ENCODE measurements around the gene TCHP. TPM values are rescaled to one million over a fixed set of nuclear protein-coding genes. Genes with fewer than 3 reads are reported as not detected.

The TCHP gene
- total and polyA plus RNA-seq, 2 donors (not counting 1 experiment from before 2014, with no cell fraction given), result 13.4 to 29.4 TPM

DNA sequence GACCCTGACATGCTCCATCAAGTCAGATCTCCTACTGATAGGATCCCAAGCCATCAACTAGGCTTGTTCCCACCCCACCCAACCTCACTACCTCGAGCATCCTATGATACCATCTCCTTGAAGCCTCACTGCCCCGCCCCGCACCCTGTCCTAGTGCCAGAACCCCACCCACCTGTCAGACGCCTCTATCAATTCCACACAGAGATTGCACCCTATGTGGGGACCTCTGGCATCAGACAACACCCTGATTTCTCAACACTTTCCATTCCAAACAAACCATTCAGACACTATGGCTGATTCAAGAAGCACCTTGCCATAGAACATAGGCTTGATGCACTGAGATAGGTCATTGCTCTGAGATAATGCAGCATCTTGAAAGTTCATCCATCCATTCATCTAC is 16.6 kb upstream of the TCHP start:
- H3K9ac ChIP-seq (ENCODE audit: low read length), result no peak overlapping the region
- TF ChIP-seq CTCF (IDR thresholded peaks at IDR 0.05), result no peak
- no peak for TF ChIP-seq EZH2 (IDR thresholded peaks at IDR 0.05; ENCODE audit: borderline replicate concordance, insufficient read depth, low read depth, low read length, poor library complexity, severe bottlenecking)
- ChIA-PET POLR2A (no interaction called here), CTCF (interaction anchor here (0.6 kb wide), 1 partner anchor 79 kb away, joined by 3 read pairs; no protein-coding TSS in a partner anchor)
- peaks cover 1% of the 10 kb centered on the region for H4K20me1 ChIP-seq (ENCODE audit: control insufficient read depth, insufficient read depth, low read length, poor library complexity, severe bottlenecking)
- no peak for ATAC-seq (ENCODE audit: low read depth)
- H3K79me2 ChIP-seq (ENCODE audit: control insufficient read depth, insufficient read depth, low read length), result peaks cover 18% of the 10 kb centered on the region
- no peaks in the 10 kb centered on the region for H3K36me3 ChIP-seq (replicated peaks in 1 of 2; ENCODE audit: control extremely low read depth in 1 of 2, control insufficient read depth in 1 of 2, extremely low read depth in 1 of 2, insufficient read depth in 2 of 2, low read length in 1 of 2)
- intact Hi-C loops (cut with micrococcal nuclease), result loop anchor here (10.0 kb wide), 2 partner anchors 111 to 161 kb away; partner anchors contain the start of genes ANKRD13A, C12orf76 and GIT2
- Mint-ChIP-seq H3K4me1 (peaks cover 39% of the 10 kb centered on the region), H3K27ac (no peak overlapping the region), H3K9me3 (ENCODE audit: insufficient read depth) (no peaks in the 10 kb centered on the region), H3K27me3 (no peaks in the 10 kb centered on the region), H3K4me3 (no peak overlapping the region)
- no peak overlapping the region for H3K4me3 ChIP-seq (ENCODE audit: control extremely low read depth in 1 of 5, extremely low read depth in 1 of 5, insufficient read depth in 1 of 5, low read depth in 2 of 5, low read length in 4 of 5)
- H3K4me2 ChIP-seq (replicated peaks; ENCODE audit: low read depth, low read length, poor library complexity, severe bottlenecking), result no peak overlapping the region
- H3K27ac ChIP-seq (ENCODE audit: low read length in 2 of 2), result no peak overlapping the region
- no peaks in the 10 kb centered on the region for H3K9me3 ChIP-seq (ENCODE audit: control extremely low read depth in 1 of 3, control insufficient read depth in 2 of 3, insufficient read depth in 1 of 3, low read length in 2 of 3)
- no peaks in the 10 kb centered on the region for H3K27me3 ChIP-seq (replicated peaks in 1 of 4; ENCODE audit: control extremely low read depth in 1 of 4, control insufficient read depth in 3 of 4, insufficient read depth in 4 of 4, low read length in 3 of 4)
- H2AFZ ChIP-seq (ENCODE audit: insufficient read depth, low read depth, low read length, poor library complexity, severe bottlenecking), result no peak overlapping the region
- DNase-seq, result no peak
- WGBS (ENCODE audit: insufficient coverage), result 75% methylated on average over 4 of the region's 4 CpGs
- H3K4me1 ChIP-seq (ENCODE audit: control insufficient read depth in 2 of 2, insufficient read depth in 2 of 2, low read length in 2 of 2), result peaks cover 31 to 34% of the 10 kb centered on the region in 2 donors

DNA sequence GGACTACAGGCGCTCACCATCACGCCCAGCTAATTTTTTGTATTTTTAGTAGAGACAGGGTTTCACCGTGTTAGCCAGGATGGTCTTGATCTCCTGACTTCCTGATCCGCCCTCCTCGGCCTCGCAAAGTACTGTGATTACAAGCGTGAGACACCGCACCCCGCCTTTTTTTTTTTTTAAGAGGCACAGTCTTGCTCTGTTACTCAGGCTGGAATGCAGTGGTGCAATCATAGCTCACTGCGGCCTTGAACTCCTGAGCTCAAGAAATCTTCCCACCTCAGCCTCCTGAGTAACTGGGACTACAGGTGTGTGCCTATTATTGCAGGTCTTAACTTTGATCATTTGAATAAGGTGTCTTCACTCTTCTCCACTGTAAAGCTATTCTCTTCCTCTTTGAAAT is 14.5 kb upstream of the TCHP start:
- Mint-ChIP-seq H3K9me3 (ENCODE audit: insufficient read depth) (no peaks in the 10 kb centered on the region), H3K4me1 (peaks cover 38% of the 10 kb centered on the region), H3K27me3 (no peaks in the 10 kb centered on the region), H3K4me3 (no peak overlapping the region), H3K27ac (no peak overlapping the region)
- Histone ChIP-seq H3K36me3 (replicated peaks in 1 of 2; ENCODE audit: control extremely low read depth in 1 of 2, control insufficient read depth in 1 of 2, extremely low read depth in 1 of 2, insufficient read depth in 2 of 2, low read length in 1 of 2) (no peaks in the 10 kb centered on the region), H2AFZ (ENCODE audit: insufficient read depth, low read depth, low read length, poor library complexity, severe bottlenecking) (no peak overlapping the region), H3K27me3 (replicated peaks in 1 of 4; ENCODE audit: control extremely low read depth in 1 of 4, control insufficient read depth in 3 of 4, insufficient read depth in 4 of 4, low read length in 3 of 4) (no peaks in the 10 kb centered on the region), H3K27ac (ENCODE audit: low read length in 2 of 2) (no peak overlapping the region), H3K79me2 (ENCODE audit: control insufficient read depth, insufficient read depth, low read length) (no peaks in the 10 kb centered on the region), H3K9ac (ENCODE audit: low read length) (no peak overlapping the region), H3K4me2 (replicated peaks; ENCODE audit: low read depth, low read length, poor library complexity, severe bottlenecking) (no peak overlapping the region), H3K4me3 (ENCODE audit: control extremely low read depth in 1 of 5, extremely low read depth in 1 of 5, insufficient read depth in 1 of 5, low read depth in 2 of 5, low read length in 4 of 5) (no peak overlapping the region), H4K20me1 (ENCODE audit: control insufficient read depth, insufficient read depth, low read length, poor library complexity, severe bottlenecking) (no peaks in the 10 kb centered on the region), H3K9me3 (ENCODE audit: control extremely low read depth in 1 of 3, control insufficient read depth in 2 of 3, insufficient read depth in 1 of 3, low read length in 2 of 3) (no peaks in the 10 kb centered on the region), H3K4me1 (ENCODE audit: control insufficient read depth in 2 of 2, insufficient read depth in 2 of 2, low read length in 2 of 2) (peaks cover 32 to 33% of the 10 kb centered on the region in 2 donors)
- ATAC-seq (ENCODE audit: low read depth), result no peak
- TF ChIP-seq CTCF (IDR thresholded peaks at IDR 0.05) (no peak), EZH2 (IDR thresholded peaks at IDR 0.05; ENCODE audit: borderline replicate concordance, insufficient read depth, low read depth, low read length, poor library complexity, severe bottlenecking) (no peak)
- no peak for DNase-seq
- POLR2A ChIA-PET, result no interaction called here
- intact Hi-C loops (cut with micrococcal nuclease), result loop anchor here (10.0 kb wide), 2 partner anchors 109 to 159 kb away; partner anchors contain the start of genes ANKRD13A, C12orf76 and GIT2
- 91% methylated on average over 8 of the region's 10 CpGs for WGBS (ENCODE audit: insufficient coverage)
- CTCF ChIA-PET, result interaction anchor here (1.2 kb wide), 1 partner anchor 32 kb away, joined by 4 read pairs; no protein-coding TSS in a partner anchor
